ENCODE results near the gene SMAD5.

SMAD5 gene

DNA sequence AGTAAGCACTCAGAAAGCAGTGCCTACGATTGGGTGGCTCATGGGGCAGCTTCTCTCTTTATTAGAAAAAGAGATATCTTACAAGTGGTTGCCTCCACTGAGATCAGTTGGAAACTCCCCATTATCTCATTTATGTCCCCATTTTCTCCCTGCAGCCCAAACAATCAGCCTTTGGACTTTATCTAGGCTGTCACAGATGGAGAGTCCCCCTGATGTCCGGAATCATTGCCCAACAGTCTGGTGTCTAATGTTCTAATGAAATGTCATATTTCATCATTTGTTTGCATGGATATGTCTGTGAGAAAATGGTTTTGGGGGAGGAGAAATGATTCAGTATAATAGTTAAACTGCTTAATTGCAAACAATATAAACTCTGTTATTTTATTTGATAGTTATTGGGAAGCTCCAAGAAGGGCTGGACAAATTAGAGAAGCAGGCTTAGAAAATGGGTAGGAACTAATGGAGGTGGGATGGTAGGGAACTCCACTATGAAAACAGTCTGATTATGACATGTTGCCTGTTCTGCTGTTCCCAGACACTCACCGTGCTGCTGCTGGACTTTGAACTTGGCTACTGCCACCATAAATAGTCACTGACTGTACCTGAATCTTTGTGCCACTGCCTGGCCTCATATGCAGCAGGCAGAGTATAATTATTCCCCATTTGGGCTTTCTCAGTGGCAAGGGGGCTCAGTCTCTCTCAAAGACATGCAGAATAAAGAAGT, 38.3 kb upstream of the SMAD5 start:
- no peak for TF ChIP-seq ZFX (IDR thresholded peaks at IDR 0.05)
- TF ChIP-seq, protein P1, sequence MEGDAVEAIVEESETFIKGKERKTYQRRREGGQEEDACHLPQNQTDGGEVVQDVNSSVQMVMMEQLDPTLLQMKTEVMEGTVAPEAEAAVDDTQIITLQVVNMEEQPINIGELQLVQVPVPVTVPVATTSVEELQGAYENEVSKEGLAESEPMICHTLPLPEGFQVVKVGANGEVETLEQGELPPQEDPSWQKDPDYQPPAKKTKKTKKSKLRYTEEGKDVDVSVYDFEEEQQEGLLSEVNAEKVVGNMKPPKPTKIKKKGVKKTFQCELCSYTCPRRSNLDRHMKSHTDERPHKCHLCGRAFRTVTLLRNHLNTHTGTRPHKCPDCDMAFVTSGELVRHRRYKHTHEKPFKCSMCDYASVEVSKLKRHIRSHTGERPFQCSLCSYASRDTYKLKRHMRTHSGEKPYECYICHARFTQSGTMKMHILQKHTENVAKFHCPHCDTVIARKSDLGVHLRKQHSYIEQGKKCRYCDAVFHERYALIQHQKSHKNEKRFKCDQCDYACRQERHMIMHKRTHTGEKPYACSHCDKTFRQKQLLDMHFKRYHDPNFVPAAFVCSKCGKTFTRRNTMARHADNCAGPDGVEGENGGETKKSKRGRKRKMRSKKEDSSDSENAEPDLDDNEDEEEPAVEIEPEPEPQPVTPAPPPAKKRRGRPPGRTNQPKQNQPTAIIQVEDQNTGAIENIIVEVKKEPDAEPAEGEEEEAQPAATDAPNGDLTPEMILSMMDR (conservative IDR thresholded peaks at IDR 0.05): no peak
- no peak overlapping the region for H3K27ac ChIP-seq

DNA sequence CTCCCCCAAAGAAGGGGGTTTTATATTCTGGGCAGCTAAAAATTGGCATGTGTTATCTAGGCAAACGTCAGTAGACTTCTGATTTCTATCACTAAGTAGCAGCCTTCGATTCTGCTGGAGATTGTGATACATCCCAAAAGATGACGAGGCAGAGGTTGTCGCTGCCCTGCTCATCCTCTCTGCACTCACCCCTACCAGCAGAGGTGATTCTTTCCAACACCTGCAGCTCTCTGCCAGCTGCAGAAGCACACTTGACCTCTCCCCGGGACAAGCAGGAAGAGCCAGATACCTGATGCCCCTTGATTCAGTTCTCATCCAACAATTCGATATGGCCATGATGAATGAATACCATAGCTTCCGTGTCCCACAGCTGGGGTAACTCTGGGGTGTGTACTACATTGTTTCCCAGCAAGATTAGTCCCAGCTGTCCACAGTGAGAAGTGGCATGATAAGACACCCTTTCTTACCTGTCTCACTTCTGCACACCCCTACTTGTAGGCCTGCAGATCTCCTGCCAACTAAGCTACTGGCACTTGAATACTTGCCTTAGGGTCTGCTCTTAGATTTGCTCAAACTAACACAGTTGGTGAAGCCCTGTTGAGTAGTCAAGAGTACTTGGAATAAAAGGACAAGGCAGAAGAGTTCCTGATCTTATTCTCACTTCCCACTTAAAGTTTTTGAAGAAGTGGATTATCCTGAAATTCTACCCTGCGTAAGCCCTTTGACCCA, 37.6 kb upstream of the SMAD5 start:
- no peak for TF ChIP-seq ZFX (IDR thresholded peaks at IDR 0.05)
- TF ChIP-seq, protein P1 (conservative IDR thresholded peaks at IDR 0.05): no peak
- no peak overlapping the region for H3K27ac ChIP-seq

DNA sequence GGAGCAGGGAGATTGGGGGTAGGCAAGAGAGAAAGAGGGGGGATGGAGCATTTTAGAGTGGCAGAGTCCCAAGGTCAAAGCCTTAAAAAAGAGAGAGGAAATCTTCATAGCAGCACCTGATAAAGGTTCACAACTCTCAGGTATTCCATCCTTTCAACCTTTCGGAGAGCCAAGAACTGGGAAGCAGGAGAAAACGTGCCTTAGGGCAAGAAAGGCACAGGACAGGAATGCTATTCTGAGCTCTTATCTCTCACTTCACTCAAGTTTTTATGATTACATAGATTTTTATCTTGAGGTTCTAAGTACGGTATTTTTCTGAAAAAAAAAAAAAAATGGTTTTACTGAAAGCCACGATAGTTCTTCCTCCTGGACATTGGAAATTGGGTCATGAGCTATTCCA, 34.5 kb upstream of the SMAD5 start:
- no peak overlapping the region for H3K27ac ChIP-seq
- no peak for TF ChIP-seq ZFX (IDR thresholded peaks at IDR 0.05)
- TF ChIP-seq, protein P1 (conservative IDR thresholded peaks at IDR 0.05): no peak

DNA sequence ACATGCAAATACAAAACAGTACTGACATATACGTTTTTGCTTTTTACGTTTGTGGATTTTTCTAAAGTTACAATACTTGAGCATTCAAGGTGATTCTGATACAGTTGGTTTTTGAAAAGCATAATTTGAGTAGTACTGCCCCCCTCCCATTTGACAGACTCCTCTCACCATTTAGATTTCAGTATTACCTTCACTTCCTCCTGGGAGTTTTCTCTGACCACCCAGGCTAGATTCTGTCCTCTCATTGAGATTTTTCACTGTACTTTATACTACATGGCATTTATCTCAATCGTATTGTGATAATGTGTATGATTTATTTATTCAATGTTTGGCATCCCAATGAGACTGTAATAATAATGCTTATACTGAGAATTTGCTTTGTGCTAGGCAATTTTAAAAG, 32.8 kb upstream of the SMAD5 start:
- H3K27ac ChIP-seq: no peak overlapping the region
- no peak for TF ChIP-seq ZFX (IDR thresholded peaks at IDR 0.05)
- TF ChIP-seq, protein P1 (conservative IDR thresholded peaks at IDR 0.05): no peak

DNA sequence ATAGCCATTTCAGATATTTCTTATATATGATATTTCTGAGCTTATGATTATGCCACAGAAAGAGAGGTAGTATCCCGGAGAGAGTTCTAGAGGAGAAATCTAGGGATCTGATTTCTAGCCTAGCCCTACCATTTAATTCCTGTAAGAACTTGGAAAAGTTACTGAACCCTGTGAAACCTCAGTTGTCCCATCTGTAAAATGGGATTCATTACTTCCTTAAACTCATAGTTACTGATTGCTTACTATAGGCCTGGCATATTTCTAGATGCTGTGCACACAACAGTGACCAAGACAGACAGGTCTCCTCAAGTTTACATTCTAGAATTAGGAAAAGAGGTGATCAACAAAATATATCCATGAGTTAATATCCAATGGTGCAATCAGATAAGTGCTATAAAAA, 30.8 kb upstream of the SMAD5 start:
- H3K27ac ChIP-seq: no peak overlapping the region
- TF ChIP-seq, protein P1 (conservative IDR thresholded peaks at IDR 0.05): no peak
- TF ChIP-seq ZFX (IDR thresholded peaks at IDR 0.05): no peak

DNA sequence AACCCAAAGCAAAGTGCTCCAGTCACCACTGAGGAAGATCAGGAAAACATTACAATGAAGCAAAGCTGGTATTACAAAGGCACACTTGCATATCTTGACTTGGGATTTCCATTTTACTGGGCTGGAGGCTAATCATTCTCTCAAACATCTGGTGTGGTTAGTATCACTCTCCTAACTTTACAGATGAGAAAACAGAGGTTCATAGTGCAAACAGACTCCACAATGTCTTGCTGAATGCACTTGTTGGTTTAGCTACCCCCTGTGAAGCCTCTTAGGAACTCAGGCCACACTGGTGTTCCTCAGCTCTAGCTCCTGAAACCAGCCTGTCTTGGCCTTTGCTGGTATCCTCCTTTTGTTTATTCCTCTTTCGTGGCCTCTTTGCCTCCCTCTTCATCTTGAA, 29.5 kb upstream of the SMAD5 start:
- TF ChIP-seq, protein P1 (conservative IDR thresholded peaks at IDR 0.05): no peak

DNA sequence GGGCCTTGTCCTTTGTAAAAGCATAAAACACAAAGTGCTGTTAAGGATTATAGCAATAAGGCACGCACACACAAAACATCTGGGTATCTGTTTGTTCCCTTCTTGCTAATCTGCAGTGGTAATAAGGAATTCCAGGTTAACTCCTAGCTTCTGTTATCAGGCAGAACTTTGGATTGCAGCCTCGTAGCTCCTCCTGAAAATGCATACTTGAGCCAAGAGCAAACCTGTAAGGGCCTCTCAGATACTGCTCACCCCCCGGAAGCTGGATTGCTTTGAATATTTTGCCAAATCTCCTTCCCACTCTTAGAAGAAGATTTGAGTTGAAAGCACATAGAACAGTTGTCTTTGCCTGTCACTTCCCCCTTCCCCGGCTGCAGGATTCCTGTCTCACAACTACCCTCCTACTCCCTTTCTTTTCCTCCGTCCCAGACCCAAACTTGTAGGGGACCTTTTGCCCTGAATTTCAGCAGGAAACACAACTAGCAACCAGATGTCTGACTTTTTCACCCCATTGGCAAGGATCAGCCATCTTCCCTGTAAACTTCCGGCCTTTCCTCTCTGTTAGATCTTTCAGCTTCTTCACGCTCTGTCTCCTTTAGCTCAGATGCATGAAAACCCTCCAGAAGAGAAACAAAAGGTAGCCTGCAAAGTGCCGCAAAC, 28.2 kb upstream of the SMAD5 start:
- TF ChIP-seq, protein P1 (conservative IDR thresholded peaks at IDR 0.05): no peak
- TF ChIP-seq ZFX (IDR thresholded peaks at IDR 0.05): no peak
- no peak overlapping the region for H3K27ac ChIP-seq

More for the DNA sequence above, 29.5 kb upstream of the SMAD5 start:
- no peak overlapping the region for H3K27ac ChIP-seq
